Gastroesophageal sphincter (tissue), 4 donors: ENCODE data around the gene PLRG1. TPM values are rescaled to one million over a fixed set of nuclear protein-coding genes. Genes with fewer than 3 reads are reported as not detected.

ENCODE experiments used
- ATAC-seq: fragments of 150-250 bp; one replicate; pipeline ENCODE4 v1.9.1; 2016; ENCODE audit warnings: mild to moderate bottlenecking, moderate library complexity
- H3K27ac ChIP-seq, 4 donors: fragments of 200-600 bp; sonication (generic) in 3 of 4; 1 replicate in 3 of 4; 2 replicates in 1 of 4; pipeline ENCODE4 v1.5.1; 2016 to 2019
- H3K27me3 ChIP-seq: fragments of 200-600 bp; sonication (generic); one replicate; pipeline ENCODE4 v1.5.1; 2019
- H3K36me3 ChIP-seq, 2 donors: fragments of 200-600 bp; sonication (generic); one replicate each; pipeline ENCODE4 v1.5.1; 2019; ENCODE audit warnings: control low read depth in 1 of 2
- H3K4me1 ChIP-seq, 3 donors: fragments of 200-600 bp; sonication (generic); 1 replicate in 2 of 3; 2 replicates in 1 of 3; pipeline ENCODE4 v1.5.1; 2016 to 2019; ENCODE audit warnings: control low read depth in 2 of 3
- H3K4me3 ChIP-seq, 2 donors: fragments of 200-600 bp; sonication (generic); one replicate each; pipeline ENCODE4 v1.5.1; 2019; ENCODE audit warnings: mild to moderate bottlenecking in 1 of 2, moderate library complexity in 1 of 2
- H3K9me3 ChIP-seq, 3 donors: fragments of 200-600 bp; sonication (generic); one replicate each; pipeline ENCODE4 v1.5.1; 2017 to 2019; ENCODE audit warnings: control low read depth in 2 of 3
- CTCF ChIP-seq, 4 experiments: fragments of 200-600 bp in 2 of 4; fragments of 450-650 bp in 2 of 4; sonication (generic) in 1 of 4; IDR thresholded peaks; one replicate each; pipeline ENCODE4 v1.5.1; 2017 to 2019; ENCODE audit warnings: antibody characterized with exemption in 4 of 4, mild to moderate bottlenecking in 2 of 4, moderate library complexity in 2 of 4
- EP300 ChIP-seq: sonication (generic); formaldehyde crosslinking; IDR thresholded peaks from one replicate; pipeline ENCODE4 v1.6.1; 2017; ENCODE audit warnings: antibody characterized with exemption, mild to moderate bottlenecking
- POLR2A ChIP-seq, 2 donors: fragments of 450-650 bp; IDR thresholded peaks; one replicate each; pipeline ENCODE4 v1.6.1; 2017; ENCODE audit warnings: antibody characterized with exemption in 2 of 2, mild to moderate bottlenecking in 2 of 2, moderate library complexity in 1 of 2
- POLR2AphosphoS5 ChIP-seq: sonication (generic); formaldehyde crosslinking; IDR thresholded peaks from one replicate; pipeline ENCODE4 v1.6.1; 2017; ENCODE audit warnings: antibody characterized with exemption
- WGBS, 2 donors: methylation state at CpG; one replicate each; pipeline ENCODE4 v1.1.5; 2018; ENCODE audit warnings: low coverage in 1 of 2; 5-methylcytosine and 5-hydroxymethylcytosine counted together
- small RNA-seq, 4 donors: library from RNA; depleted of rRNA; stranded (forward); fragments of <200 nt; gene quantifications; one replicate each; pipeline ENCODE3, GENCODE V24; 2016
- total RNA-seq, 4 donors: library from RNA; depleted of rRNA; stranded (reverse); fragments of >200 nt; gene quantifications; one replicate each; pipeline ENCODE4 v1.1.0, GENCODE V29; 2016

PLRG1 gene
- total RNA-seq, 4 donors from 2014 or later = 41.4 to 54.0 (median 45.7) TPM

- no peak overlapping the region for H3K27ac ChIP-seq
Measured at GRCh38 chr4:154487145-154487544, 63.1 kb downstream of the PLRG1 start.

GRCh38 chr4:154485127-154485773, 65.0 kb downstream of the PLRG1 start:
- no peak for TF ChIP-seq POLR2A (IDR thresholded peaks at IDR 0.05)
- TF ChIP-seq POLR2AphosphoS5 = no peak
- TF ChIP-seq CTCF (IDR thresholded peaks at IDR 0.05) = no peak
- no peak for TF ChIP-seq EP300
- no peak overlapping the region for H3K27ac ChIP-seq
- peaks cover 13% of the 10 kb centered on the region for H3K27me3 ChIP-seq
- no peaks in the 10 kb centered on the region for H3K9me3 ChIP-seq
- 57% methylated on average over 4 of the region's 4 CpGs for WGBS, 2 donors
- ATAC-seq = no peak
- peaks cover 0 to 5% (median 2%) of the 10 kb centered on the region in 3 donors for H3K4me1 ChIP-seq
- no peak overlapping the region for H3K4me3 ChIP-seq
- no peaks in the 10 kb centered on the region for H3K36me3 ChIP-seq

More at GRCh38 chr4:154487145-154487544, 63.1 kb downstream of the PLRG1 start:
- WGBS, 2 donors = 74 to 100% methylated on average over 1 to 4 of the region's 4 CpGs
- no peak for TF ChIP-seq POLR2AphosphoS5
- no peak for TF ChIP-seq CTCF (IDR thresholded peaks at IDR 0.05)
- no peak for TF ChIP-seq EP300
- TF ChIP-seq POLR2A (IDR thresholded peaks at IDR 0.05) = no peak
- Histone ChIP-seq H3K36me3 (no peaks in the 10 kb centered on the region), H3K27me3 (peaks cover 31% of the 10 kb centered on the region), H3K9me3 (no peaks in the 10 kb centered on the region), H3K4me3 (no peak overlapping the region), H3K4me1 (peaks cover 0 to 24% (median 19%) of the 10 kb centered on the region in 3 donors)
- ATAC-seq = no peak

Small RNA genes lying within 50 kb of the gene (small RNA-seq; reads per million reads assigned to genes)
- 0 reads per million in 4 donors for gene RNU6-1285P

Other genes with a start within 250 kb of the PLRG1 start
- gene DCHS2, start 58.6 kb downstream of the PLRG1 start, total RNA-seq = 1 to 10 TPM; 2.3 to 5.0 (median 3.2) TPM
- 1 to 10 TPM in 1 of 4 donors, not detected in 3; 1.7 TPM for gene FGB, start 12.6 kb upstream of the PLRG1 start, total RNA-seq
- gene FGA, start 40.3 kb upstream of the PLRG1 start, total RNA-seq = under 1 TPM in 1 of 4 donors, not detected in 3; 0.12 TPM
- not detected for gene FGG, start 62.3 kb upstream of the PLRG1 start, total RNA-seq
- gene LRAT, start 193.6 kb upstream of the PLRG1 start, total RNA-seq = under 1 TPM in 2 of 4 donors, not detected in 2; 0.30 to 0.40 TPM
- under 1 TPM in 1 of 4 donors, not detected in 3; 0.08 TPM for gene RBM46, start 230.9 kb upstream of the PLRG1 start, total RNA-seq